ENCODE measurements around the gene ZNF511. TPM values are rescaled to one million over a fixed set of nuclear protein-coding genes. Genes with fewer than 3 reads are reported as not detected.

Gene ZNF511
- total RNA-seq, 1 experiment from 2014 or later = 89.4 TPM

DNA sequence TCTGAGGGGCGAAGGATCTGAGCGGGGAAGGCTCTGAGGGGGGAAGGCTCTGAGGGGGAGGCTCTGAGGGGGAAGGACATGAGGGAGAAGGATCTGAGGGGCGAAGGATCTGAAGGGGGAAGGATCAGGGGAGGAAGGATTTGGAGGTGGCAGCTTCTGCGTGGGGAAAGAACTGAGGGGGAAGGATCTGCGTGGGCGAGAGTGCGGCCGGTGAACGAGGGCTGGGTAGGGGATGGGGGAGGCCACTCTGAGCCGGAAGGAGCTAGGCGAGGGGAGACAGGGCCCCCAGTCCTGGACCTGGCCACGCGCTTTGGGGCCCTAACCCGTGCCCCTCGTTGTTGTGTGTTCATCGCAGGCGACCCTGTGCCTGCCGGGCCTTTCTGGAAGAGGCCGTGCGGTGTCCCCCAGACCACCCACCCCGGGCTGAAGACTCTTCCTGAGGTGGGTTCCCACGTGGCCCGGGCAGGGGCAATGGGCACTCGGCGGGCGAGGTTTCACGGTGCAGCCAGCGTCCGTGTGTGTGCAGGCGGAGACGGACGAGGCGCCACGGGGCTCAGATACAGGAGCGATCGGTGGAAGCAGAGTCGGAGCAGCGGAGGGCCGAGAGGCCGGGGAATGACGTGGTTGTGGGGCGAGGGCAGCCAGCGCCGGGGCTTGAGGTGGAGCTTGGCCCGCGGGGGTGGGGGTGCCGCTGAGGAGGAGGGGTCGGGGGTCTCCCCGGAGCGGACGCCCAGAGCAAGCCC is 26.0 kb downstream of the ZNF511 start:
- Histone ChIP-seq H3K27me3 (ENCODE audit: insufficient read depth, low read length) (peaks cover 44% of the 10 kb centered on the region), H3K18ac (ENCODE audit: insufficient read length, low read depth, low read length) (peak overlapping the region; percentile 52), H2BK120ac (ENCODE audit: low read depth, low read length, poor library complexity, severe bottlenecking) (no peak overlapping the region), H4K5ac (ENCODE audit: insufficient read length, low read depth, low read length) (no peak overlapping the region), H2AFZ (ENCODE audit: low read length) (no peak overlapping the region), H3K4ac (ENCODE audit: low read depth, low read length) (no peak overlapping the region), H2BK12ac (ENCODE audit: insufficient read length, low read depth, low read length) (no peak overlapping the region), H3K9ac (ENCODE audit: extremely low read depth, insufficient read length, low read length) (no peak overlapping the region), H3K4me2 (ENCODE audit: insufficient read depth, insufficient read length, low read length) (peak overlapping the region; percentile 20), H3K79me2 (ENCODE audit: insufficient read depth, low read length) (no peaks in the 10 kb centered on the region), H2BK15ac (ENCODE audit: low read depth, low read length) (no peak overlapping the region; the same call in 1 of the 2 replicates), H3K79me1 (ENCODE audit: insufficient read depth, low read depth, low read length, poor library complexity, severe bottlenecking) (no peaks in the 10 kb centered on the region), H4K20me1 (ENCODE audit: control insufficient read depth, insufficient read depth, insufficient read length) (no peaks in the 10 kb centered on the region), H3T11ph (ENCODE audit: low read length) (no peak overlapping the region), H3K27ac (ENCODE audit: insufficient read length, low read depth, low read length) (no peak overlapping the region), H3K9me3 (ENCODE audit: control insufficient read depth, low read depth, low read length) (no peaks in the 10 kb centered on the region), H2BK20ac (ENCODE audit: low read depth, low read length, poor library complexity, severe bottlenecking) (no peak overlapping the region), H3K56ac (ENCODE audit: insufficient read length, low read depth, low read length) (no peak overlapping the region), H3K14ac (ENCODE audit: insufficient read depth, low read length) (no peak overlapping the region; the same call in 1 of the 2 replicates), H4K91ac (ENCODE audit: insufficient read length, low read depth, low read length) (no peak overlapping the region), H3K23ac (ENCODE audit: insufficient read length, low read depth, low read length) (no peak overlapping the region), H2AK5ac (ENCODE audit: insufficient read length, low read length) (no peak overlapping the region), H3K23me2 (ENCODE audit: insufficient read length, low read depth, low read length, poor library complexity, severe bottlenecking) (peaks cover 12% of the 10 kb centered on the region), H2BK5ac (ENCODE audit: insufficient read length, low read length) (no peak overlapping the region), H3K4me1 (ENCODE audit: insufficient read depth, low read length) (no peaks in the 10 kb centered on the region), H4K8ac (replicated peaks; ENCODE audit: insufficient read length, low read depth, low read length) (no peak overlapping the region)
- Mint-ChIP-seq H3K4me1 (peaks cover 0 to 5% of the 10 kb centered on the region in 2 experiments; a peak in 3 of 4 replicates), H3K36me3 (ENCODE audit: insufficient read depth in 1 of 3, low read depth in 3 of 3) (no peaks in the 10 kb centered on the region), H3K4me3 (peak overlapping the region; percentile 51 to 76), H3K27me3 (ENCODE audit: low read depth) (peaks cover 55% of the 10 kb centered on the region), H3K27ac (no peak overlapping the region; a peak in 1 of 7 replicates), H3K9me3 (peaks cover 13% of the 10 kb centered on the region in 2 experiments)
- TF ChIP-seq, protein P1, sequence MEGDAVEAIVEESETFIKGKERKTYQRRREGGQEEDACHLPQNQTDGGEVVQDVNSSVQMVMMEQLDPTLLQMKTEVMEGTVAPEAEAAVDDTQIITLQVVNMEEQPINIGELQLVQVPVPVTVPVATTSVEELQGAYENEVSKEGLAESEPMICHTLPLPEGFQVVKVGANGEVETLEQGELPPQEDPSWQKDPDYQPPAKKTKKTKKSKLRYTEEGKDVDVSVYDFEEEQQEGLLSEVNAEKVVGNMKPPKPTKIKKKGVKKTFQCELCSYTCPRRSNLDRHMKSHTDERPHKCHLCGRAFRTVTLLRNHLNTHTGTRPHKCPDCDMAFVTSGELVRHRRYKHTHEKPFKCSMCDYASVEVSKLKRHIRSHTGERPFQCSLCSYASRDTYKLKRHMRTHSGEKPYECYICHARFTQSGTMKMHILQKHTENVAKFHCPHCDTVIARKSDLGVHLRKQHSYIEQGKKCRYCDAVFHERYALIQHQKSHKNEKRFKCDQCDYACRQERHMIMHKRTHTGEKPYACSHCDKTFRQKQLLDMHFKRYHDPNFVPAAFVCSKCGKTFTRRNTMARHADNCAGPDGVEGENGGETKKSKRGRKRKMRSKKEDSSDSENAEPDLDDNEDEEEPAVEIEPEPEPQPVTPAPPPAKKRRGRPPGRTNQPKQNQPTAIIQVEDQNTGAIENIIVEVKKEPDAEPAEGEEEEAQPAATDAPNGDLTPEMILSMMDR (conservative IDR thresholded peaks at IDR 0.05) = no peak
- WGBS (ENCODE audit: extremely low coverage, insufficient read length, low lambda C conversion rate) = no CpG with 5 or more reads among the region's 51 CpGs
- DNase-seq = no peak
